Fibroblast of villous mesenchyme (primary cell): ENCODE results near the gene PRKCG. TPM values are rescaled to one million over a fixed set of nuclear protein-coding genes. Genes with fewer than 3 reads are reported as not detected.

Experiments
- DNase-seq: peaks from one replicate; pipeline ENCODE4 v3.0.0-alpha.2; 2010; ENCODE audit warnings: low read depth
- H3K4me3 ChIP-seq: 2 replicates; pipeline ENCODE4 v1.5.1; 2011; ENCODE audit warnings: low read depth, mild to moderate bottlenecking, low read length
- total RNA-seq: library from RNA; depleted of rRNA; stranded (reverse); fragments of >200 nt; gene quantifications from 2 replicates; pipeline ENCODE4 v1.2.3, GENCODE V29; 2012
- TF ChIP-seq, protein P1 (sequence below): IDR thresholded peaks from 2 replicates; pipeline ENCODE4 v1.5.1; 2012; ENCODE audit warnings: low read depth, mild to moderate bottlenecking, low read length; ENCODE audit not compliant: insufficient read depth

The PRKCG gene
- total RNA-seq, 1 donor, result 0.43 TPM

DNA sequence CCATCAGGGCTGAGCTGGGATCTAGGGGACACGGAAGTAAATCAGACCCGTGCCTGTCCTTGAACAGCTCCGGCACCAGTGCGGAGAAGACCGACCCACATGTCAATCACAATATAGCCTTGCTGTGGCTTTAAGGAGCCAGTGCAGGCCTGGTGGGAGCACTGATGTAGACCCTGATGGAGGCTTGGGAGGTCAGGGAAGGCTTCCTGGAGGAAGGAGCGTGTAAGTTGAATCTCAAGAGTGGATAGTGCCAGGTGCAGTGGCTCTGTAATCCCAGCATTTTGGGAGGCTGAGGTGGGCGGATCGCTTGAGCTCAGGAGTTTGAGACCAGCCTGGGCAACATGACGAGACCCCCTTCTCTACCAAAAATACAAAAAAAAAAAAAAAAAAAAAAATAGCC is 70.0 kb downstream of the PRKCG start:
- no peak for DNase-seq
- no peak overlapping the region for H3K4me3 ChIP-seq
- TF ChIP-seq, protein P1, sequence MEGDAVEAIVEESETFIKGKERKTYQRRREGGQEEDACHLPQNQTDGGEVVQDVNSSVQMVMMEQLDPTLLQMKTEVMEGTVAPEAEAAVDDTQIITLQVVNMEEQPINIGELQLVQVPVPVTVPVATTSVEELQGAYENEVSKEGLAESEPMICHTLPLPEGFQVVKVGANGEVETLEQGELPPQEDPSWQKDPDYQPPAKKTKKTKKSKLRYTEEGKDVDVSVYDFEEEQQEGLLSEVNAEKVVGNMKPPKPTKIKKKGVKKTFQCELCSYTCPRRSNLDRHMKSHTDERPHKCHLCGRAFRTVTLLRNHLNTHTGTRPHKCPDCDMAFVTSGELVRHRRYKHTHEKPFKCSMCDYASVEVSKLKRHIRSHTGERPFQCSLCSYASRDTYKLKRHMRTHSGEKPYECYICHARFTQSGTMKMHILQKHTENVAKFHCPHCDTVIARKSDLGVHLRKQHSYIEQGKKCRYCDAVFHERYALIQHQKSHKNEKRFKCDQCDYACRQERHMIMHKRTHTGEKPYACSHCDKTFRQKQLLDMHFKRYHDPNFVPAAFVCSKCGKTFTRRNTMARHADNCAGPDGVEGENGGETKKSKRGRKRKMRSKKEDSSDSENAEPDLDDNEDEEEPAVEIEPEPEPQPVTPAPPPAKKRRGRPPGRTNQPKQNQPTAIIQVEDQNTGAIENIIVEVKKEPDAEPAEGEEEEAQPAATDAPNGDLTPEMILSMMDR, result no peak

DNA sequence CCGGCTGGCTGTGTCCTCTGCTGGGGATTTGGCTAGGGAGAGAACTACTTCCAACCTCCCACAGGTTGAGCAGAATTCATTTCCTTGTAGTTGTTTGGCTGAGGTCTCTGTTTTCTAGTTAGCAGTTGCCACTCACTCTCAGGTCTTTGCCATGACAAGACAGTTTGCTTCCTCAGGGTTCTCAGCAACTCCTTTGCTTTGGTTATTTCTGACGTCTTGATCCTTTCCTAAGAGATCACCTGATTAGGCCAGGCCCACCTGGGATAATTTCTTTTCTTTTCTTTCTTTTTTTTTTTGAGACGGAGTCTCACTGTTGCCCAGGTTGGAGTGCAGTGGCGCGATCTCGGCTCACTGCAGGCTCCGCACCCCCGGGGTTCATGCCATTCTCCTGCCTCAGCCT is 71.4 kb downstream of the PRKCG start:
- no peak for DNase-seq
- no peak overlapping the region for H3K4me3 ChIP-seq
- TF ChIP-seq, protein P1, result no peak

Other genes starting within 250 kb of the PRKCG start
- gene NLRP12, start 57.9 kb upstream of the PRKCG start, total RNA-seq, result not detected in 2 replicates
- 31.1 and 34.8 TPM in 2 replicates for gene MYADM, start 14.3 kb upstream of the PRKCG start, total RNA-seq
- gene CACNG7, start 27.1 kb downstream of the PRKCG start, total RNA-seq, result 0.32 and 0.43 TPM in 2 replicates
- gene CACNG8, start 80.7 kb downstream of the PRKCG start, total RNA-seq, result under 0.01 TPM in 1 of 2 replicates, not detected in the other
- gene CACNG6, start 109.4 kb downstream of the PRKCG start, total RNA-seq, result under 0.01 and 1.3 TPM in 2 replicates
- 0.43 TPM in 1 of 2 replicates, not detected in the other for gene VSTM1, start 181.7 kb downstream of the PRKCG start, total RNA-seq
- gene TARM1, start 199.2 kb downstream of the PRKCG start, total RNA-seq, result not detected in 2 replicates
- under 0.01 and 0.64 TPM in 2 replicates for gene OSCAR, start 218.6 kb downstream of the PRKCG start, total RNA-seq
- gene NDUFA3, start 220.7 kb downstream of the PRKCG start, total RNA-seq, result 10.4 and 11.3 TPM in 2 replicates
- gene TFPT, start 233.5 kb downstream of the PRKCG start, total RNA-seq, result 17.7 and 20.9 TPM in 2 replicates
- 39.6 and 41.5 TPM in 2 replicates for gene PRPF31, start 233.6 kb downstream of the PRKCG start, total RNA-seq